Dedifferentiated amniotic fluid mesenchymal stem cell (primary cell): ENCODE results near the gene OARD1.
A peak's percentile ranks its signal among the peaks of the same experiment; 100 is the strongest.
"Not testable (repeated sequence)": the region's sequence is repeated elsewhere in the genome, so short reads cannot be mapped to it uniquely, and the experiment has no call there.

Experiments
- DNase-seq: peaks from one replicate; pipeline ENCODE4 v3.0.0-alpha.2; 2016; ENCODE audit errors: extremely low spot score

OARD1 gene

DNA sequence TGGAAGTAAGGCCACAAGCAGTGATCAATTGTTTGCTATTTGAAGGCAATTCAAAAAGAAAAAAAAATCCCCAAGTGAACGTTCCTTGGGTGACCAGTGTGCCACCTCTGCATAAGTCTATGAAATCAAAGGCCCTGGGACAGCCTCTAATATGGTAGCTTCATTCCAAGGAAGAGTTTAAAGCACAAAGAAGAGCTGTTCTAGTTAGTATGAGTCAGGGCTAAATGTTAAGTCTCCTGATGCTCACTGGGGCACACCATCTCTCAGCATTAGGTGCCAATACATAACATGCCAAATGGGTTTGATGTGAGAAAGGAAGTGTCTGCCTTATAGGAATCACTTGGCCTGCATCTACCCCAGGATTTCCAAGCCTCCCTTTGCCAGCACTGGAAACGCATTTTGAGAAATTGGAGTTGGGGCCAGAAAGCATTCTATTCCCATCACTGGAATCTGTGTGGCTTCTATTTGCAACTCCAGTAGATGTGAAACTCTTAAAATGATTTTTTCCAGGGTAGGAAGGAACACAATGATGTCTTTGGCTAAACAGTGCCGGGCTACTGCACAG lies 46.1 kb downstream of the OARD1 start:
- DNase-seq = no peak

DNA sequence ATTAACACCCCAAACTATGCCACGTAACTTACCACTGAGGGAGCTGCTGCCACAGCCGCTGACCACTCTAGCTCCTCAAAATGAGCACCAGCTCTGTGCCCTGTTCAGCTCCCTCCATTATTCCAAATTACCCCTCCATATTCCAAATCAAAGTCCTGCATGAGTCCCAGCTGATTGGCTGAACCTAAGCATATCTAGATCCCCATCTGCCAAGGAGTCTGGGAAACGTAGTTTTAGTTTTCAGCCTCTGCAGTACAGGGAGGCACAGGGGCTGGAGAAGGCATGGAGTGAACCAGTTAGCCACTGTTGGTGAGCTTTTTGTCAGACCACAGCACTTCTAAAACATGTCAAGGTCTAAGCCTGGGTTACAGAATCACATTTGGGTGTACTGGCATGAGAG lies 49.0 kb downstream of the OARD1 start:
- DNase-seq = no peak

DNA sequence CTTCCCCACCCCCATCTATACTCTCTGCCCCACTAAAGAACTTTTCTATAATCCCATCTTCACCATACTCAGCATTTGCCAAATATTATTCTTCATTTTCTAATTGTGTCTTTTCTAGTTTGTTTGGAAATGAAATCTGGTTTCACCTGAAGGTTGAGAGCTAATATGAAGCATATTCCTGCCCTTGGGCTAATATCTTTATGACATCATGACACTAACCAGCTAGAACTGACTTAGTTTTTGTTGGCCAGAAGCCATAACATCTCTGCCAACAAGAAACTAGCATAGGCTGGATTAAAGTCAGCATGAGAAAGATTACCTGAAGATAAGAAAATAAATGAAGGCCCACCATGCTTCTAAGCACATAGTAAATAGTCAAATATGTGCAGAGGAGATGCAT lies 49.9 kb downstream of the OARD1 start:
- peak; percentile 31 for DNase-seq

DNA sequence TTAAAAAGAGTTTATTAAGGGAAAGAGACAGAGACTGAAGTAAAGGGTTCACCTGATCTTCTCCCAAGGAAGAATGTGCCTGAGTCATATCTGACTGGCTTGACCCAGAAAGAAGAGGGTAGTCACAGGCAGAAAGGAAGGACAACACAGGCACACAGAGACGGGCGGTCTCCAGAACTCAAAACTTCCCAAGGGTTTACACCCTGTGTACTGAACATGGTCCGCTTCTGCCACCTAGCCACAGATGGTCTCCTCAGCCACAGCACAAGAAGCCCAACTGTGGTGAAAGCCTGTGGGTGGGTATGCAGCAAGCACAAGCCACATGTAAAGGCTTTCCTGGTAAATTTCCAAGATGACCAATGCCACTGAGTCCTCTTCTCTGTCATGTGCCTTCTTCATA lies 50.3 kb downstream of the OARD1 start:
- DNase-seq = peak; percentile 56

DNA sequence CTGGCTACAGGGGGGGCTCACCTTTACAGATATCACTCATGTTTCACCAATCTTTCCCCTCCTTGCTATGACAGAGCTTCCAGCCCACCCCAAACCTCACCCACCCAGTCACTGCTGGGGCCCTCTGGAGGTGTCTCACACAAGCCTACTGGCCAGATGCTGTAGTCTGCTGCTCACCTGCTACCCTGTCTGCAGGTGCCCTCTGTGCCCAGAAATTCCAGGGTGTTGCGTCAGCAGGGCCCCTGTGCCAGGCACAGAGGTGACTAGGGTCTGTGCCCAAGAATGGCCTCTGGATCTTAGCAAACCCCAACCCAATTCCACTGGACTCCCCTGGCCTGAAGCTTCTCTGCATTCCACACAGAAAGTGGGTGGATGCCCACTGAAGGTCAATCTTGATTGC lies 54.5 kb downstream of the OARD1 start:
- DNase-seq = no peak

DNA sequence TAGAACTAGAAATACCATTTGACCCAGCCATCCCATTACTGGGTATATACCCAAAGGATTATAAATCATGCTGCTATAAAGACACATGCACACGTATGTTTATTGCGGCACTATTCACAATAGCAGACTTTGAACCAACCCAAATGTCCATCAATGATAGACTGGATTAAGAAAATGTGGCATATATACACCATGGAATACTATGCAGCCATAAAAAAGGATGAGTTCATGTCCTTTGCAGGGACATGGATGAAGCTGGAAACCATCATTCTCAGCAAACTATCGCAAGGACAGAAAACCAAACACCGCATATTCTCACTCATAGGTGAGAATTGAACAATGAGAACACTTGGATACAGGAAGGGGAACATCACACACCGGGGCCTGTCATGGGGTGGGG lies 56.3 kb downstream of the OARD1 start:
- DNase-seq = not testable (repeated sequence)

DNA sequence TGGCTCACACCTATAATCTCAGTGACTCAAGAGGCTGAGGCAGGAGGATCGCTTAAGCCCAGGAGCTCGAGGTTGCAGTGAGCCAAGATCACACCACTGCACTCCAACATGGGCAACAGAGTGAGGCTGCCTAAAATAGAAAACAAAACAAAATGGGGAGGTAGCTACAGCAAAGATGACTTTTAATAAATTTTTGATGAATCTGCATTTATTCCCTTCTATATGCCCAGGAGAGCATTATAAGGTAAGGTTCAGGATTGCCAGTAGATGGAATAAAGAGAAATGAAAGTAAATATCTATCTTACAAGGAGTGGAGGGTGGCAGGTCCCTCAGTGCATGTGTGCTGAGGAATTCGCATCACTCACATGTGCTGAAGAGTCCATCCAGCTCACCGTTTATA lies 57.4 kb downstream of the OARD1 start:
- no peak for DNase-seq
